OCI-LY7 (cell line): ENCODE data around the gene LRIG2. TPM values are rescaled to one million over a fixed set of nuclear protein-coding genes. Genes with fewer than 3 reads are reported as not detected.
"Not testable (repeated sequence)": the region's sequence is repeated elsewhere in the genome, so short reads cannot be mapped to it uniquely, and the experiment has no call there.

ENCODE experiments used
- BruUV-seq: library from RNA; stranded (reverse); fragments of 400-500 nt; replicated peaks from 2 replicates; lab custom pipeline; 2021; lab: Mats Ljungman, UMichigan
- CTCF ChIA-PET: fragments of 300-600 bp; sonication (Branson Sonifier 250); formaldehyde crosslinking; loops from one replicate; lab custom pipeline; 2022; ENCODE audit warnings: antibody characterized with exemption; ENCODE audit not compliant: unreplicated experiment; lab: Charles Lee
- POLR2A ChIA-PET: fragments of 300-600 bp; sonication (Branson Sonifier 250); formaldehyde crosslinking; loops from one replicate; lab custom pipeline; 2022; ENCODE audit warnings: antibody characterized with exemption; lab: Charles Lee
- DNase-seq: peaks from one replicate; pipeline ENCODE4 v3.0.0-alpha.2; 2015; ENCODE audit warnings: low spot score
- H2AFZ ChIP-seq: fragments of 200-600 bp; sonication (generic), shearing (Covaris generic); 2 replicates; pipeline ENCODE4 v1.6.1; 2014; ENCODE audit warnings: mild to moderate bottlenecking, antibody characterized with exemption, low read length, moderate library complexity
- H3K27ac ChIP-seq: fragments of 200-600 bp; sonication (generic); 2 replicates; pipeline ENCODE4 v1.5.1; 2014; ENCODE audit warnings: mixed run types, low read depth, mild to moderate bottlenecking, moderate library complexity, low read length, inconsistent platforms; ENCODE audit not compliant: poor library complexity, severe bottlenecking
- H3K36me3 ChIP-seq: fragments of 200-600 bp; sonication (generic); 2 replicates; pipeline ENCODE4 v1.6.1; 2014; ENCODE audit warnings: mild to moderate bottlenecking, antibody characterized with exemption, low read length, moderate library complexity, mixed read lengths; ENCODE audit not compliant: insufficient read depth
- H3K4me1 ChIP-seq: fragments of 200-600 bp; sonication (generic); 2 replicates; pipeline ENCODE4 v1.5.1; 2014; ENCODE audit warnings: mild to moderate bottlenecking, low read length; ENCODE audit not compliant: insufficient read depth, poor library complexity, severe bottlenecking
- H3K4me2 ChIP-seq: fragments of 200-600 bp; sonication (generic); 2 replicates; pipeline ENCODE4 v1.6.1; 2014; ENCODE audit warnings: mild to moderate bottlenecking, low read length
- H3K4me3 ChIP-seq: fragments of 200-600 bp; sonication (generic); 2 replicates; pipeline ENCODE4 v1.5.1; 2014; ENCODE audit warnings: mild to moderate bottlenecking, low read depth, low read length; ENCODE audit not compliant: poor library complexity, severe bottlenecking
- H3K79me2 ChIP-seq: fragments of 200-600 bp; sonication (generic); 2 replicates; pipeline ENCODE4 v1.6.1; 2016; ENCODE audit warnings: low read depth, mild to moderate bottlenecking, low read length, moderate library complexity, mixed read lengths; ENCODE audit not compliant: insufficient read depth
- H3K9me2 ChIP-seq: fragments of 200-600 bp; sonication (generic); 2 replicates; pipeline ENCODE4 v1.6.1; 2016; ENCODE audit warnings: mild to moderate bottlenecking, low read length, mixed read lengths; ENCODE audit not compliant: insufficient read depth
- H3K9me3 ChIP-seq: fragments of 200-600 bp; sonication (generic); 2 replicates; pipeline ENCODE4 v1.6.1; 2014; ENCODE audit warnings: mild to moderate bottlenecking, mixed run types, low read length, mixed read lengths
- H4K20me1 ChIP-seq: fragments of 200-600 bp; sonication (generic); 2 replicates; pipeline ENCODE4 v1.6.1; 2014; ENCODE audit warnings: mild to moderate bottlenecking, antibody characterized with exemption, low read length, moderate library complexity, mixed read lengths; ENCODE audit not compliant: insufficient read depth
- EZH2phosphoT487 ChIP-seq: fragments of 200-600 bp; sonication (generic); IDR thresholded peaks from 2 replicates; pipeline ENCODE4 v1.6.1; 2018; ENCODE audit warnings: low read depth, borderline replicate concordance, mild to moderate bottlenecking, mixed run types, antibody characterized with exemption, low read length, moderate library complexity, mixed read lengths
- intact Hi-C: fragments of 100-400 bp; cut with micrococcal nuclease; formaldehyde crosslinking; loops from one replicate; pipeline ENCODE4 v1.10.0; 2022; ENCODE audit not compliant: unreplicated experiment
- total RNA-seq, 2 experiments: library from RNA; depleted of rRNA in 1 of 2; stranded (reverse); fragments of >200 nt in 1 of 2; shearing (Covaris generic) in 1 of 2; gene quantifications; 2 replicates each; pipeline ENCODE4 v1.2.3, GENCODE V29; 2014 to 2022
- TF ChIP-seq, protein P1 (sequence below): fragments of 200-600 bp; sonication (generic); conservative IDR thresholded peaks from 2 replicates; pipeline ENCODE4 v1.5.1; 2014; ENCODE audit warnings: mild to moderate bottlenecking, antibody characterized with exemption, low read length, moderate library complexity, mixed read lengths

LRIG2 gene
- total RNA-seq, 2 experiments from 2014 or later = 11.6 to 16.7 TPM

DNA sequence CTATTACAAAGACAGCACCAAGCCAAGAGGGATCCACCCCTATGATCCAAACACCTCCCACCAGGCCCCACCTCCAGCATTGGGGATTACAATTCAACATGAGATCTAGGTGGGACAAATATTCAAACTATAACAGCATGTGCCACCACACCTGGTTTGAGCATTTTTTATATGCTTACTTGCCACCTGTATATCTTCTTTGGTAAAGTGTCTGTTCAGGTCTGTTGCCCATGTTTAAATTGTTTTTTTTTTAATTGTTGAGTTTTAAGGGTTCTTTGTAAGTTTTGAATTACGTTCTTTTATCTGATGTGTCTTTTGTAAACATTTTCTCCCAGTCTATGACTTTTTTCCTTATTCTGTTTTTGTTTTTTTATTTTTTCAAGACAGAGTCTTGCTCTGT, 83.4 kb downstream of the LRIG2 start:
- intact Hi-C loops = no loop called here
- Histone ChIP-seq H3K9me2 (no peaks in the 10 kb centered on the region), H3K4me2 (no peak overlapping the region), H3K79me2 (no peaks in the 10 kb centered on the region), H3K4me3 (no peak overlapping the region), H3K4me1 (no peaks in the 10 kb centered on the region), H4K20me1 (no peaks in the 10 kb centered on the region), H2AFZ (no peak overlapping the region), H3K27ac (no peak overlapping the region), H3K9me3 (no peaks in the 10 kb centered on the region), H3K36me3 (no peaks in the 10 kb centered on the region)
- DNase-seq = no peak
- no TSS peak for BruUV-seq
- ChIA-PET CTCF (no interaction called here), POLR2A (no interaction called here)
- TF ChIP-seq, protein P1, sequence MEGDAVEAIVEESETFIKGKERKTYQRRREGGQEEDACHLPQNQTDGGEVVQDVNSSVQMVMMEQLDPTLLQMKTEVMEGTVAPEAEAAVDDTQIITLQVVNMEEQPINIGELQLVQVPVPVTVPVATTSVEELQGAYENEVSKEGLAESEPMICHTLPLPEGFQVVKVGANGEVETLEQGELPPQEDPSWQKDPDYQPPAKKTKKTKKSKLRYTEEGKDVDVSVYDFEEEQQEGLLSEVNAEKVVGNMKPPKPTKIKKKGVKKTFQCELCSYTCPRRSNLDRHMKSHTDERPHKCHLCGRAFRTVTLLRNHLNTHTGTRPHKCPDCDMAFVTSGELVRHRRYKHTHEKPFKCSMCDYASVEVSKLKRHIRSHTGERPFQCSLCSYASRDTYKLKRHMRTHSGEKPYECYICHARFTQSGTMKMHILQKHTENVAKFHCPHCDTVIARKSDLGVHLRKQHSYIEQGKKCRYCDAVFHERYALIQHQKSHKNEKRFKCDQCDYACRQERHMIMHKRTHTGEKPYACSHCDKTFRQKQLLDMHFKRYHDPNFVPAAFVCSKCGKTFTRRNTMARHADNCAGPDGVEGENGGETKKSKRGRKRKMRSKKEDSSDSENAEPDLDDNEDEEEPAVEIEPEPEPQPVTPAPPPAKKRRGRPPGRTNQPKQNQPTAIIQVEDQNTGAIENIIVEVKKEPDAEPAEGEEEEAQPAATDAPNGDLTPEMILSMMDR = no peak
- TF ChIP-seq EZH2phosphoT487 = no peak

GRCh38 chr1:113158743-113159142, 85.7 kb downstream of the LRIG2 start:
- H3K4me3 ChIP-seq, H3K9me2 ChIP-seq, DNase-seq, H3K79me2 ChIP-seq, CTCF ChIA-PET, H3K27ac ChIP-seq, H3K4me1 ChIP-seq, H3K36me3 ChIP-seq, H2AFZ ChIP-seq, intact Hi-C loops, H3K4me2 ChIP-seq, POLR2A ChIA-PET, BruUV-seq, H4K20me1 ChIP-seq, H3K9me3 ChIP-seq: not testable (repeated sequence)

GRCh38 chr1:113166473-113166872, 93.5 kb downstream of the LRIG2 start:
- ChIA-PET CTCF (no interaction called here), POLR2A (no interaction called here)
- H3K4me3 ChIP-seq = no peak overlapping the region
- no peak for DNase-seq
- no TSS peak for BruUV-seq
- H3K79me2 ChIP-seq = no peaks in the 10 kb centered on the region
- TF ChIP-seq, protein P1 = no peak
- no peak for TF ChIP-seq EZH2phosphoT487
- H2AFZ ChIP-seq = no peak overlapping the region
- H3K4me1 ChIP-seq = peaks cover 4% of the 10 kb centered on the region
- no peak overlapping the region for H3K27ac ChIP-seq
- H3K9me3 ChIP-seq = no peaks in the 10 kb centered on the region
- H3K9me2 ChIP-seq = no peaks in the 10 kb centered on the region
- intact Hi-C loops = no loop called here
- H4K20me1 ChIP-seq = no peaks in the 10 kb centered on the region
- no peak overlapping the region for H3K4me2 ChIP-seq
- H3K36me3 ChIP-seq = no peaks in the 10 kb centered on the region
